IPS-NIHi7 (cell line): ENCODE results near the gene ALG1L2.
"Not testable (repeated sequence)": the region's sequence is repeated elsewhere in the genome, so short reads cannot be mapped to it uniquely, and the experiment has no call there.

Experiments used
- DNase-seq: peaks from one replicate; pipeline ENCODE4 v3.0.0; 2012; ENCODE audit warnings: mixed read lengths; ENCODE audit errors: extremely low spot score

ALG1L2 gene

DNA sequence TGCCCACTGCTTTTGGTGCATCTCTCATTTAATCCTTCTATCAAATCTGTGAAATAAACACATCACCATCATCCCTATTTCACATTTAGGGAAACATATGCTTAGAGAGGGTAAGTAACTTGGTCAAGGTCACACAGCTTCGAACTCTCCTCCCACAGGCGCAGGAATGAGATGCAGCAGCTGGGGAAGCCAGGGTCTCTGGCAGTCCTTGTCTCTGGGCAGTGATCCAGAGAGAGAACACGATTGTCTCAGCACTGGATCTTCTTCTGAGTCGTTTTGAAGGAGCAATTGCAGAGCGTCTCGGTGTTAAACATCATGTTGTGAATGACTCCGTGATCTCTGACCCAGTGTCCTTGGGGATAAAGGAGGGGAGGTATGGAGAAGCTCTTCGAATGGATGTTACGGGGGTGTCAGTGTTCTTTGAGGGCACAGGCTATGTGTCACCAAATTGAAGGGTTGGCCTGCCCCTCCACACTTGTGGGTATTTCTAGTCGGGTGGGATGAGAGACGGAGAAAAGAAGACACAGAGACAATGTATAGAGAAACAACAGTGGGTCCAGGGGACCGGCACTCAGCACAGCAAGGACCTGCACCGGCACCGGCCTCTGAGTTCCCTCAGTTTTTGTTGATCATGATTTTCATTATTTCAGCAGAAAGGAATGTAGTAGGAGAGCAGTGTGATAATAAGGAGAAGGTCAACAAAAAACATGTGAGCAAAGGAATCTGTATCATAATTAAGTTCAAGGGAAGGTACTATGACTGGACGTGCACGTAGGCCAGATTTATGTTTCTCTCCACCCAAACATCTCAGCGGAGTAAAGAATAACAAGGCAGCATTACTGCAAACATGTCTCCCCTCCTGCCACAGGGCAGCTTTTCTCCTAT is 41.5 kb downstream of the ALG1L2 start:
- not testable (repeated sequence) for DNase-seq

DNA sequence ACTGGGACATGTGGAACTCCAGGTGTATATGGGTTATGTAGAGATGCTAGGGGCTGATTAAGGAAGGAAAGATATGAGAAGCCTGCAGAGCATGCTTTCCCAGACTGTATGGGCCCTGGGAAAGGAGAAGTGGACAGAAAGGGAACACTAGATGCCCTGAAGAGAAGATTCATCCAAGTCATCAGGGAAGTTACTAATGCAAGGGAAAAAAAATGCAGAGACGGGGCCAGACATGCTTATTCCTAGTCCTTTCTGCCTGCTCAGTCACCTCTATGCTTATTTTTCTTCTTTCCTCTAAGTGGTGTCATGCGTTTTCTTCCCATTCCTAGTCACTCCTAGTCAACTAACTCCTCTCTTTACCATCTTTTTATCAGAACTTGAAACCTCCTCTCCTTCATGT is 43.8 kb downstream of the ALG1L2 start:
- not testable (repeated sequence) for DNase-seq

DNA sequence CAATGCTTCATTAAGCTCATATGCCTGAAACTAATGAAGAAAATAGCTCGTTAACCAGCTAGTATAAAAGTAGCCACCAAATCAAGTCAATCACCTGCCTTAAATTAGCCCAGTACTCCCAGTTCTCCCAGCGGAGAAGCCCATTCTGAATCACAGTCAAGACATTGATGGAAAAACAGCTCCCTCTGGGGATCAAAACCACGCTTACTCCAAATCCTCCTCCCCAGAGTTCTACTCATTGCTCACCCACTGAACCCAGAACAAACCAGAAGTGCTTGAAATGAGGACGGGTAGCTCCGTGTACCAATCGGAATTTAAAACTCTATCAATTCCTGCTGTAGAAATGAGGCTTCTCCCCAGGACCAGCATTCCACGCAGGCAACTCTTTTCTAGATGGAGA is 54.7 kb downstream of the ALG1L2 start:
- DNase-seq = not testable (repeated sequence)

DNA sequence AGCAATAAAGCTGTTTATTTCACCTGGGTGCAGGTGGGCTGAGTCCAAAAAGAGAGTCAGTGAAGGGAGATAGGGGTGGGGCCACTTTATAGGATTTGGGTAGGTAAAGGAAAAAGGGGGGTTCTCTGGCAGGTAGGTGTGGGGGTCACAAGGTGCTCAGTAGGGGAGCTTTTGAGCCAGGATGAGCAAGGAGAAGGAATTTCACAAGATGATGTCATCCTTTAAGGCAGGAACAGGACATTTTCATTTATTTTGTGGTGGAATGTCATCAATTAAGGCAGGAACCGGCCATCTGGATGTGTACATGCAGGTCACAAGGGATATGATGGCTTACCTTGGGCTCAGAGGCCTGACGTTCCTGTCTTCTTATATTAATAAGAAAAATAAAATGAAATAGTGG is 56.1 kb downstream of the ALG1L2 start:
- not testable (repeated sequence) for DNase-seq

DNA sequence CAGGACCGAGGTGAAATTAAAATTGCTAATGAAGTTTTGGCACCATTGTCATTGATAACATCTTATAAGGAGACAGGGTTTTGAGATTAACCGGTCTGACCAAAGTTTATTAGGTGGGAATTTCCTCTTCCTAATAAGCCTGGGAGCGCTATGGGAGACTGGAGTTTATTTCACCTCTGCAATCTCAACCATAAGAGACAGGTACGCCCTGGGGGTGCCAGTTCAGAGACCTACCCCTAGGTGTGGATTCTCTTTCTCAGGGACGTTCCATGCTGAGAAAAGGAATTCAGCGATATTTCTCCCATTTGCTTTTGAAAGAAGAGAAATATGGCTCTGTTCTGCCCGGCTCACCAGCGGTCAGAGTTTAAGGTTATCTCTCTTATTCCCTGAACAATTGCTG is 57.4 kb downstream of the ALG1L2 start:
- DNase-seq = not testable (repeated sequence)

DNA sequence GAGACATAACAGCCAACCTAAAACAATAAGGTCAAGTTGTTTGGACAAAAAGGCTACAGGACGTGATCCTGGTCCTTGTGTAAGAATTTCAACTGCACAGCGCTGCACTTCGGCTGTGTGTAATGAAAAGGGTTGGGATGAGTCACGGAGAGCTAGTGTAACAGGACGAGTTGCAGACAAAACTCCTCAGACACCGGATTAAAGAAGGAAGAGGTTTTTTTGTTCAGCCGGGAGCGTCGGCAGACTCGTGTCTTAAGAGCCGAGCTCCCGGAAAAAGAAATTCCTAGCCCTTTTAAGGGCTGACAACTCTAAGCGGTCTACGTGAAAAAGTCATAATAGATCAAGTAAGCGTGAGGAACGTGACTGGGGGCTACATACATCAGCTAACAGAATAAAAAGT is 59.1 kb downstream of the ALG1L2 start:
- not testable (repeated sequence) for DNase-seq

DNA sequence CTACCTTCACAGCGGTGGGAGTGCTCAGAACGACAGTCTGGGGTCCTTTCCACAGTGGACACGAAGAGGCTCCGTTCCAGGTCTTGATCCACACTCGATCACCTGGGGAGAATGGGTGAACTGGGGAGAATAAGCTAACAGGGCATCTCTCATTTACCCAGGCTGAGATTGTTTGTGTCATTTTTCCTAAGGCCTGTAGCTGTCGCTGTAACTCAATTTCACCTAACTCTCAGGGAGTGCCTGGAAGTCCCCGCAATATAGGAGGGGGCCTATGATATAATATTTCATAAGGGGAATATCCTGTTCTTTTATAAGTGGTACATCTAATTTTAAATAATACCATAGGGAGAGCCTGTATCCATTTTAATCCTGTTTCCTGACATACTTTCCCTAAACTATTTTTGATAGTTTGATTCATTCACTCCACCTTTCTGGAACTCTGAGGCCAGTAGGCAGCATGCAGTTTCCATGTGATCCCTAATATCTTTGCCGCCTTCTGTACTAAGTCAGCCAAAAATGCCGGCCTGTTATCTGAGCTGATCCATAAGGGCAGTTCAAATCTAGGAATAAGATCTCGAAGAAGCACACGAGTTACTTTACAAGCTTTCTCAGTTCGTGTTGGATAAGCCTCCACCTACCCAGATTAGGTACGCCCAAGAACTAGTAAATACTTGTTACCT is 62.2 kb downstream of the ALG1L2 start:
- DNase-seq = not testable (repeated sequence)

DNA sequence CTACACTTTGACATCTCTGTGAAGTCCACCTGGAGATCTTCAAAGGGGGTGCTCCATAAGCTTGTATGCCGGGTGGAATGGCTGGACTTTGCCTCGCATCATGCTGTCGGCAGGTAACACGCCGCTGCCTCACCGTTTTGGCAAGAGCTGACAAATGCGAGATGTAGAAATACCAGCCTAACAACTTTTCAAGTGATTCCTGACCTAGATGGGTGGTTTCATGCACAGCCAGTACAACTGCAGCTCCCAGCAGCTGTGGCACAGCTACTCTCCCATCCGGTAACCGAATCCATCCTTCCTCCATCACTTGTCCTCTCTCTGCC is 62.7 kb downstream of the ALG1L2 start:
- not testable (repeated sequence) for DNase-seq

DNA sequence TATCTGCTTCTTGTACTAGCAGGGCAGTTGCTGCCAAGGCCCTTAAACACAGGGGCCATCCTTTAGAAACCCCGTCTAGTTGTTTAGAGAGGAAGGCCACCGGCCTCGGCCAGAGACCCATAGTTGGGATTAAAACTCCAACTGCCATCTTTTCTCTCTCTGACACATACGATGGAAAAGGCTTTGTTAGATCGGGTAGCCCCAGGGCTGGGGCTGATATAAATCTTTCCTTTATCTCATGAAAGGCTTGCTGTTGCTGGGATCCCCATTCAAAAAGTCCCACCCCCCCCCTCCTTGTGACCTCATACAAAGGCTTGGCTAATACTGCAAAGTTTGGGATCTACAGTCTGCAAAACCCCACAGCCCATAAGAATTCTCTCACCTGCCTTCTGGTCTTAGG is 63.8 kb downstream of the ALG1L2 start:
- DNase-seq = not testable (repeated sequence)

DNA sequence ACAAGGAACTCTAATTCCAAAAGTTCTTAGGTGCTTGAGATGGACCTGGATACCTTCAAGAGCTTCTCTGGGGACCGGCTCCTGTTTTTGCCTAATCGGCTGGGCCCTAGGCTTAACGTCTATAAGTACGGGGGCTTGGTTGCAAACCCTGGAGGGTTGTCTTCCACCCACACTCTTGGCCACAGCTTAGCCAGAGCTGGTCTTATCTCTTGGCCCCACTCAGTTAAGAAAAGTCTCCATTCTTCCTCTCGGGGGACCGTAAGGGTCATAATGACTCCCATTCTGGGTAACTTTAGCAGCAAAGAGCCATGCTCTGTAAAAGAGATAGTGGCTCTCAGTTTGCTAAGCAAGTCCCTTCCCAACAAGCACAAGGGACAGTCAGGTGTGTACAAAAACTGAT is 64.8 kb downstream of the ALG1L2 start:
- not testable (repeated sequence) for DNase-seq
